HCT116 (cell line): ENCODE data around the gene RPRD1B.

Experiments used
- EZH2 ChIP-seq: fragments of 200-600 bp; sonication (generic); IDR thresholded peaks from 2 replicates; pipeline ENCODE4 v1.6.1; 2017; ENCODE audit warnings: antibody characterized with exemption, mixed run types
- EZH2phosphoT487 ChIP-seq: fragments of 200-600 bp; IDR thresholded peaks from 2 replicates; pipeline ENCODE4 v1.6.1; 2018; ENCODE audit warnings: antibody characterized with exemption, borderline replicate concordance
- FOSL1 ChIP-seq: IDR thresholded peaks from 2 replicates; pipeline ENCODE4 v1.6.1; 2012; ENCODE audit warnings: low read depth
- POLR2A ChIP-seq: IDR thresholded peaks from 2 replicates; pipeline ENCODE4 v1.7.0; 2011; ENCODE audit warnings: borderline replicate concordance; ENCODE audit not compliant: insufficient read depth, insufficient read length; ENCODE audit errors: extremely low read depth
- POLR2AphosphoS5 ChIP-seq: IDR thresholded peaks from 2 replicates; pipeline ENCODE4 v1.6.1; 2011; ENCODE audit warnings: mild to moderate bottlenecking, low read depth, low read length, moderate library complexity
- SRF ChIP-seq: IDR thresholded peaks from 2 replicates; pipeline ENCODE4 v1.6.1; 2012; ENCODE audit warnings: low read depth
- ZNF274 ChIP-seq: fragments of 200-500 bp; sonication (Bioruptor generic); IDR thresholded peaks from 2 replicates; pipeline ENCODE4 v1.6.1; 2014; ENCODE audit warnings: mild to moderate bottlenecking, low read depth, low read length, inconsistent platforms
- TF ChIP-seq, protein P1 (sequence below), 3 experiments: fragments of 200-600 bp in 1 of 3; sonication (generic) in 1 of 3; IDR thresholded peaks in 2 of 3; conservative IDR thresholded peaks in 1 of 3; 2 replicates each; pipeline ENCODE4 v1.5.1; 2012 to 2017; ENCODE audit warnings: low read depth in 2 of 3, low read length in 2 of 3, antibody characterized with exemption in 1 of 3, borderline replicate concordance in 1 of 3, control low read depth in 1 of 3, mild to moderate bottlenecking in 1 of 3, mixed read lengths in 1 of 3, mixed run types in 1 of 3, moderate library complexity in 1 of 3; ENCODE audit not compliant: insufficient read depth in 1 of 3
- TF ChIP-seq, protein P2 (sequence below): IDR thresholded peaks from 2 replicates; pipeline ENCODE4 v1.6.1; 2012; ENCODE audit warnings: low read depth

DNA sequence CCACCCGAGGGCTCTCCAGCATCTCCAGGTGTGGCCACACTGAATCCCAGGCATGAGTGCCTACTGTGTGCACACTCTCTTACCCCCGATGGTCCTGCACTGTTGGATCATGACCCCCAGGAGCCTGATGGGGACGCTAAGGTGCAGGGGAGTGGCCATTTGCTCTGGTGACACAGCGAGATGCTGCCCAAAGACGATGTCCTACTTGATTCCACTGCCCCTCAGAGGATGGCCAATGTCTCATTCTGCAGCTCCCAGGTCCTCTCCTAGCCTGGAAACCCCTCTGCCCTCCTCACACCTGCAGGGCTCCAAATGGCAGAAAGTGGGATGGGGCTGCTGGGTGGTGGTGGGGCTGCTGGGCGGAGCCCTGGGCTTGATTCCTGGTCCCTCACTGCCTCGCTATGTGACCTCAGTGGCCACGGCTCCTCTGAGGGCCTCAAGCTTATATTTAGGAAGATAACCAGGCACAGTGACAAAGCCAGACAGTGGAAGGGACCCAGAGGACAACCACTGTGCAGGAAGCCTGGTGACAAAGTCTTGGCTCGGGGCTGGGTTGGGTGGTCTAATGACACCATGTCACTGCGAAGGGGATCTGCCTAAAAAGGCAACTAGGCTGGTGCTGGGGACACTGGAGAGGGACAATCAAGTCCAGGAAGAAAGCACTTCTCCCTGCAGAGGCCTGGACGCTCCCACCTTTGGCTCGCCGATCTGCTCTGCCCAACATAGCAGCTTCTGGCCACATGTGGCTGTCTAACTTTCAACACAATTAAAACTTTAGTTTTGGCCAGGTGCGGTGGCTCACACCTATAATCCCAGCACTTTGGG lies 103.1 kb downstream of the RPRD1B start:
- no peak for TF ChIP-seq FOSL1
- TF ChIP-seq, protein P1, sequence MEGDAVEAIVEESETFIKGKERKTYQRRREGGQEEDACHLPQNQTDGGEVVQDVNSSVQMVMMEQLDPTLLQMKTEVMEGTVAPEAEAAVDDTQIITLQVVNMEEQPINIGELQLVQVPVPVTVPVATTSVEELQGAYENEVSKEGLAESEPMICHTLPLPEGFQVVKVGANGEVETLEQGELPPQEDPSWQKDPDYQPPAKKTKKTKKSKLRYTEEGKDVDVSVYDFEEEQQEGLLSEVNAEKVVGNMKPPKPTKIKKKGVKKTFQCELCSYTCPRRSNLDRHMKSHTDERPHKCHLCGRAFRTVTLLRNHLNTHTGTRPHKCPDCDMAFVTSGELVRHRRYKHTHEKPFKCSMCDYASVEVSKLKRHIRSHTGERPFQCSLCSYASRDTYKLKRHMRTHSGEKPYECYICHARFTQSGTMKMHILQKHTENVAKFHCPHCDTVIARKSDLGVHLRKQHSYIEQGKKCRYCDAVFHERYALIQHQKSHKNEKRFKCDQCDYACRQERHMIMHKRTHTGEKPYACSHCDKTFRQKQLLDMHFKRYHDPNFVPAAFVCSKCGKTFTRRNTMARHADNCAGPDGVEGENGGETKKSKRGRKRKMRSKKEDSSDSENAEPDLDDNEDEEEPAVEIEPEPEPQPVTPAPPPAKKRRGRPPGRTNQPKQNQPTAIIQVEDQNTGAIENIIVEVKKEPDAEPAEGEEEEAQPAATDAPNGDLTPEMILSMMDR (IDR thresholded peaks at IDR 0.05 in 2 of 3, conservative IDR thresholded peaks at IDR 0.05 in 1 of 3; ENCODE audit: borderline replicate concordance in 1 of 3, insufficient read depth in 1 of 3, low read depth in 2 of 3, low read length in 2 of 3): no peak
- no peak for TF ChIP-seq POLR2A
- TF ChIP-seq, protein P2, sequence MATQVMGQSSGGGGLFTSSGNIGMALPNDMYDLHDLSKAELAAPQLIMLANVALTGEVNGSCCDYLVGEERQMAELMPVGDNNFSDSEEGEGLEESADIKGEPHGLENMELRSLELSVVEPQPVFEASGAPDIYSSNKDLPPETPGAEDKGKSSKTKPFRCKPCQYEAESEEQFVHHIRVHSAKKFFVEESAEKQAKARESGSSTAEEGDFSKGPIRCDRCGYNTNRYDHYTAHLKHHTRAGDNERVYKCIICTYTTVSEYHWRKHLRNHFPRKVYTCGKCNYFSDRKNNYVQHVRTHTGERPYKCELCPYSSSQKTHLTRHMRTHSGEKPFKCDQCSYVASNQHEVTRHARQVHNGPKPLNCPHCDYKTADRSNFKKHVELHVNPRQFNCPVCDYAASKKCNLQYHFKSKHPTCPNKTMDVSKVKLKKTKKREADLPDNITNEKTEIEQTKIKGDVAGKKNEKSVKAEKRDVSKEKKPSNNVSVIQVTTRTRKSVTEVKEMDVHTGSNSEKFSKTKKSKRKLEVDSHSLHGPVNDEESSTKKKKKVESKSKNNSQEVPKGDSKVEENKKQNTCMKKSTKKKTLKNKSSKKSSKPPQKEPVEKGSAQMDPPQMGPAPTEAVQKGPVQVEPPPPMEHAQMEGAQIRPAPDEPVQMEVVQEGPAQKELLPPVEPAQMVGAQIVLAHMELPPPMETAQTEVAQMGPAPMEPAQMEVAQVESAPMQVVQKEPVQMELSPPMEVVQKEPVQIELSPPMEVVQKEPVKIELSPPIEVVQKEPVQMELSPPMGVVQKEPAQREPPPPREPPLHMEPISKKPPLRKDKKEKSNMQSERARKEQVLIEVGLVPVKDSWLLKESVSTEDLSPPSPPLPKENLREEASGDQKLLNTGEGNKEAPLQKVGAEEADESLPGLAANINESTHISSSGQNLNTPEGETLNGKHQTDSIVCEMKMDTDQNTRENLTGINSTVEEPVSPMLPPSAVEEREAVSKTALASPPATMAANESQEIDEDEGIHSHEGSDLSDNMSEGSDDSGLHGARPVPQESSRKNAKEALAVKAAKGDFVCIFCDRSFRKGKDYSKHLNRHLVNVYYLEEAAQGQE: no peak
- no peak for TF ChIP-seq EZH2phosphoT487
- TF ChIP-seq SRF: no peak
- no peak for TF ChIP-seq EZH2
- no peak for TF ChIP-seq ZNF274
- no peak for TF ChIP-seq POLR2AphosphoS5
